Measurements from ENCODE around the gene YES1. TPM values are rescaled to one million over a fixed set of nuclear protein-coding genes. Genes with fewer than 3 reads are reported as not detected.

YES1 gene
- total RNA-seq, 1 experiment from 2014 or later: 61.2 TPM

GRCh38 chr18:770583-770961, 41.5 kb downstream of the YES1 start:
- no peak overlapping the region for H3K27ac Mint-ChIP-seq (ENCODE audit: unreplicated experiment)

GRCh38 chr18:767961-768360, 44.1 kb downstream of the YES1 start:
- Mint-ChIP-seq H3K36me3 (ENCODE audit: insufficient read depth, unreplicated experiment) (no peaks in the 10 kb centered on the region), H3K27ac (ENCODE audit: unreplicated experiment) (no peak overlapping the region), H3K4me1 (ENCODE audit: low read depth, unreplicated experiment) (peaks cover 8% of the 10 kb centered on the region), H3K27me3 (ENCODE audit: unreplicated experiment) (no peaks in the 10 kb centered on the region), H3K9me3 (ENCODE audit: low read depth, unreplicated experiment) (no peaks in the 10 kb centered on the region), H3K4me3 (ENCODE audit: low read depth, unreplicated experiment) (no peak overlapping the region)
- no peak for TF ChIP-seq CTCF (IDR thresholded peaks at IDR 0.05; ENCODE audit: unreplicated experiment)
- intact Hi-C loops (cut with micrococcal nuclease; ENCODE audit: unreplicated experiment): no loop called here
- DNase-seq: no peak
- BruUV-seq (replicated peaks): no TSS peak
- CTCF ChIA-PET: interaction anchor here (0.6 kb wide), 1 partner anchor 48 kb away, joined by 3 read pairs; no protein-coding TSS in a partner anchor

More at GRCh38 chr18:770583-770961, 41.5 kb downstream of the YES1 start:
- DNase-seq: no peak
- TF ChIP-seq CTCF (IDR thresholded peaks at IDR 0.05; ENCODE audit: unreplicated experiment): no peak
- no TSS peak for BruUV-seq (replicated peaks)
- H3K27me3 Mint-ChIP-seq (ENCODE audit: unreplicated experiment): no peaks in the 10 kb centered on the region
- CTCF ChIA-PET: interaction anchor here (0.6 kb wide), 1 partner anchor 35 kb away, joined by 5 read pairs; no protein-coding TSS in a partner anchor
- intact Hi-C loops (cut with micrococcal nuclease; ENCODE audit: unreplicated experiment): no loop called here
- no peaks in the 10 kb centered on the region for H3K36me3 Mint-ChIP-seq (ENCODE audit: insufficient read depth, unreplicated experiment)
- no peaks in the 10 kb centered on the region for H3K9me3 Mint-ChIP-seq (ENCODE audit: low read depth, unreplicated experiment)
- no peak overlapping the region for H3K4me3 Mint-ChIP-seq (ENCODE audit: low read depth, unreplicated experiment)
- peaks cover 18% of the 10 kb centered on the region for H3K4me1 Mint-ChIP-seq (ENCODE audit: low read depth, unreplicated experiment)

GRCh38 chr18:767084-767882, 44.8 kb downstream of the YES1 start:
- no TSS peak for BruUV-seq (replicated peaks)
- TF ChIP-seq CTCF (IDR thresholded peaks at IDR 0.05; ENCODE audit: unreplicated experiment): no peak
- CTCF ChIA-PET: interaction anchor here (0.5 to 1.0 kb wide), 3 partner anchors 25 to 47 kb away, joined by 3 to 4 read pairs (median 3); no protein-coding TSS in a partner anchor
- intact Hi-C loops (cut with micrococcal nuclease; ENCODE audit: unreplicated experiment): no loop called here
- Mint-ChIP-seq H3K27me3 (ENCODE audit: unreplicated experiment) (no peaks in the 10 kb centered on the region), H3K27ac (ENCODE audit: unreplicated experiment) (no peak overlapping the region), H3K4me3 (ENCODE audit: low read depth, unreplicated experiment) (no peak overlapping the region), H3K4me1 (ENCODE audit: low read depth, unreplicated experiment) (peaks cover 8% of the 10 kb centered on the region), H3K36me3 (ENCODE audit: insufficient read depth, unreplicated experiment) (no peaks in the 10 kb centered on the region), H3K9me3 (ENCODE audit: low read depth, unreplicated experiment) (no peaks in the 10 kb centered on the region)
- DNase-seq: no peak

GRCh38 chr18:766550-766860, 45.5 kb downstream of the YES1 start:
- DNase-seq: no peak
- H3K4me3 Mint-ChIP-seq (ENCODE audit: low read depth, unreplicated experiment): no peak overlapping the region
- no peaks in the 10 kb centered on the region for H3K9me3 Mint-ChIP-seq (ENCODE audit: low read depth, unreplicated experiment)
- BruUV-seq (replicated peaks): no TSS peak
- H3K36me3 Mint-ChIP-seq (ENCODE audit: insufficient read depth, unreplicated experiment): no peaks in the 10 kb centered on the region
- CTCF ChIA-PET: interaction anchor here (0.5 kb wide), 1 partner anchor 24 kb away, joined by 4 read pairs; no protein-coding TSS in a partner anchor
- H3K27ac Mint-ChIP-seq (ENCODE audit: unreplicated experiment): no peak overlapping the region
- intact Hi-C loops (cut with micrococcal nuclease; ENCODE audit: unreplicated experiment): no loop called here
- TF ChIP-seq CTCF (IDR thresholded peaks at IDR 0.05; ENCODE audit: unreplicated experiment): no peak
- peaks cover 8% of the 10 kb centered on the region for H3K4me1 Mint-ChIP-seq (ENCODE audit: low read depth, unreplicated experiment)
- no peaks in the 10 kb centered on the region for H3K27me3 Mint-ChIP-seq (ENCODE audit: unreplicated experiment)

Data from Calu3 (cell line).